HG02678 (cell line): ENCODE data around the gene EDAR.

Experiments
- ATAC-seq: cut with Tn5 transposase; IDR thresholded peaks from one replicate; pipeline ENCODE4 v1.9.1; 2021; ENCODE audit warnings: mild to moderate bottlenecking, moderate library complexity; ENCODE audit not compliant: unreplicated experiment

The EDAR gene

GRCh38 chr2:108988796-108989713 is at the start of gene EDAR:
Gene EDAR (minus strand): TSS chr2:108989220. CDS start chr2:108931014, 58,206 bp downstream.
- ATAC-seq = no peak

DNA sequence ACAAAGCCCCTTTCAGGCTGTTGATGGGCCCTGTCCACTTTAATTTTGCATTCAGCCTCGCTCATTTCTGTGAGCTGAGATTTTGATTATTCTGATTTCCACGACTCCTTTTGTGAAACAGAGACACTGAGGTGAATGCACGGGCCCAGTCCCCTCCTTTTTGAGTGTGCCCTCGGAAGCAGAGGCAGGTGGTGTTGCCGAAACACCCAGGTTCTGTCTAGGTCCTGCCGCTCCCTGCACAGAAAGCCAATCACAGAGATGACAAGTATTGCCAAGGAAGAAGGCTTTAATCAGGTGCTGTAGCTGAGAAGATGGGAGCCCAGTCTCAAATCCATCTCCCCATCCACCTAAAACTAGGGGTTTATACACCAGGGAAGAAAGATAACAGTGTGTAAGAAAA is 44.2 kb upstream of the EDAR start:
- no peak for ATAC-seq

- no peak for ATAC-seq
Measured at GRCh38 chr2:109032229-109032820, 43.3 kb upstream of the EDAR start.

GRCh38 chr2:109031476-109032228 is 42.6 kb upstream of the EDAR start:
- ATAC-seq = peak; percentile 69

DNA sequence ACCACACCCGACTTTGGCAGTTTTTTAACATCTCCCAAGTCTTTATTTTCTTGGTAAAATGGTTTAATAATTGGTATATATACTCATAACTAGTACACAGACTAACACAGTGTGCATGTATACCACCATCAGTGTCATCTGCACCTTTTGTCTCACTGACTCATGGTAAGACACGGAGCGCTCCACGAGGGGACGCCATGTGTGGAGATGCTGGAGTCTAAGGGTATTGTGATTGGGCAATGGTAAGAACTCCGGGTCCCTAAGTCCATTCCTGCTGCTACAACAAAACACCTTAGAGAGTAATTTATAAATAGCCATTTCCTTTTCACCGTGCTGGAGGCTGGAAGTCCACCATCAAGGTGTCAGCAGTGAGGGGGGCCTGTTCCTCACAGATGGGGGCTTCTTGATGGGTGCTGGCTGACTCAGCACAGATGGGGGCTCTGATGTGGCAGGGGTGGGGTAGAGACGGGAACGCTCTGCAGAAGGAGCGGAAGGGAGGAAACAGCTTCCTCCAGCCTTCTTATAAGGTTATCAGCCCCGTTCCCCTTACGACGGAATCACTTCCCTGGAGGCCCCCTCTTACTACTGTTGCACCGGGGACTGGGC is 42.0 kb upstream of the EDAR start:
- no peak for ATAC-seq

- ATAC-seq = no peak
Measured at GRCh38 chr2:109029490-109030201, 40.6 kb upstream of the EDAR start.

GRCh38 chr2:109028738-109029489 is 39.9 kb upstream of the EDAR start:
- no peak for ATAC-seq

GRCh38 chr2:109028277-109028676 is 39.3 kb upstream of the EDAR start:
- no peak for ATAC-seq

- ATAC-seq = no peak
Measured at GRCh38 chr2:109027702-109028101, 38.7 kb upstream of the EDAR start.

DNA sequence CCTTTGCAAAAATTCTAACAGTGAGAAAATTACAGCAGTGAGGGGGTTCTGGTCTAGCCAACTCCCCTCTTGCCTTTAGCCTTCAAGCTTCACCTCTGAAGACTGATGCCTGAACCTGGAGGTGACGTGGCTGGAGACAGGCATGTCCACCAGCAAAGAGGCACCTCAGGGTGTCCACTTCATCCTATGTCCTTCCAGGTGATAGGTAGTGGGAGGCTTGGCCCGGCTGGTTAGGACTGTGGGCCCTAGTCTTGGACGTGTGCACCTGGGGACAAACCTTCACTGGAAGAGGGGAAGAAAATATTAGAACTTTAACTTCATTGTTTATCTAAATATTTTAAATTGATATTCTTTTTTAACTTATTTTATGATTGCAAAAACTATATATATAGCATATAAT is 35.5 kb upstream of the EDAR start:
- no peak for ATAC-seq

DNA sequence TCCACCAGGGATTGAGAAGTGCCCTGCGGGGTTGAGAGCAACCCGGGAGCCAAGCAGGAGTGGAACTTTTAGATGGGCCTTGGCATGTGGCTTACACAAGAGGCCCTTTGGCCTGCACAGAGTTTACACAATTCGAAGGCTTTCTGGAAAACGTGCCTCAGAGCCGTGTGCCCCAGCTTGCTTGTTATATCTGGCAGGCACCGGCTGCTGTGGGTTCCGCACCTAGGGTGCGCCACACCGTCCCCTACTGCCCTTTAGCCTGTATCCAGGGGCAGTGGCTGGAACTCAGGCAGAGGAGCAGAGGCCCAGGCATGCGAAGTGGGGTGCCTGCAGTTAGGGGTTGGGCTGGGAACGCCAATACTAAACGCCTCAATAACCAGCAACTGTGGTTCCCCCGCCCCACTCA is 32.9 kb upstream of the EDAR start:
- no peak for ATAC-seq

- ATAC-seq = no peak
Measured at GRCh38 chr2:109020217-109020637, 31.2 kb upstream of the EDAR start.

DNA sequence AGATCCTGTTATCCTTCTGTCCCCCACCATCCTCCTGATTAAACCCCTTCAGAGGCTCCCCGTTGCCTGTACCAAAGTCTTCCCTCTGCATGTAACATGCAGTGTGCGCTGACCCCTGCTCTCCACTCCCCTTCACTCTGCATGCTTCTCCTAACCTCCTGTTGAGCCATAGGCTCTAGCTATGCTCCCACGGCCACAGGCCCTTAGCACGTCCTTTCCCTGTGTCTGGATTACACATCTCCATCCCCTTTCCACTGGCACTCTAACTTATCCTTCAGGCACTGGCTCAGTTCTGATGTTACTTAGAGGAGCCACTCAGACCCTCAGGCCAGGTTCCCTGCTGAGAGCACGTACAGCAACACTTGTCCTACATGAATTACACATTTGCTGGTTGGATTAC is 29.4 kb upstream of the EDAR start:
- ATAC-seq = no peak

DNA sequence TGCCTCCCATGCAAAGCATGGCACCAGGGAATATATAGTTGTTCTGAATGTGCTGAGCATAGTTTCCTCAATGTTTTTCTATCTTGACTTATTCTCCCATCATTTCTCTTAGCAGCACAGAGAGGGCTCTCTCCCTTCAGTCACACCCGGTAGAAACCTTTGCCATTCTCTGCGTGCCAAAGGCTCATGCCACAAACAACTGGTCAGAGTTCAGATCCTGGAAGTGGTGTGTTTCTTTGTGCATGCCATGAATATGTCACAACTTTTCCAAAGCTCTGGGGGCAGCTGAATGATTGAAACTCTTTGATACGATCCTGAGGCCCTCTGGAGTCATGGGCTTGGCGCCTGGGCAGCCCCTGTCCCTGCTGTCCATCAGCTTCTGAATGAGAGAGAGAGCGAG is 28.0 kb upstream of the EDAR start:
- ATAC-seq = no peak

- ATAC-seq = no peak
Measured at GRCh38 chr2:109016376-109016775, 27.4 kb upstream of the EDAR start.

DNA sequence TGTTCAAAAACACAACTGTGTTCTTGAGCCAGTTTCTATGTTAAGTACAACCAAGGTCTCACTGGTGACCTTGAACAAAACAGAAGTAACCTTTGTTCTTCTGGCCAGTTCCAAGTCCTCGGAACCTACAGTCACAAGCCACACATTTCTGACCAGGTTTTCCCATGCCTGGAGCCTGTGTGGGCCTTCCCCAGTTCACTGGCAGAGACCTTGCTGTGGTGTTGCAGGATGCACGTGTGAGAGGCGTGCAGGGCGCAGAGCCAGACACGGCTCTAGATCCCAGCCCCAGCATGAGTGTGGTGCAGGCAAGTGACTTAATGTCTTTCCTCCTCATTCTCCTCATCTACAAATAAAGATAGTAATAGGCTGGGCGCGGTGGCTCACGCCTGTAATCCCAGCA is 25.5 kb upstream of the EDAR start:
- ATAC-seq = no peak

DNA sequence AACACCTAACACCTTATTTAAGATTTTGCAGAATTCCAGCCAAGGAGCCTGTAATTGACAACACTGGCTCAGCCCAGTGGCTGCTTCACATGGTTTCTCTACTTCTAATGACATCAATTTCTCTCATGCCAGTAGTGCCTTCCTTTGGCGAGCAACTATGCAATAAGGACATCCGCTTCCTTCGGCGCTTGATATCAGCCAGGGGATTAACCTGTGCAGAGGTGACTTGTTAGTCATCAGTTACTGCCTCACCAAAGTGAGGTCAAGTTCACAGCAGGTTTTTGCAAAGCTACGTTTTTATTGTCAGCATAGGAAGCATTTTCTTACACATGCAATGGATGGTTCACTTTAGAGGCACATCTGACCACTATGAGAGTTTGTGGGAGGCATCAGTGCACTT is 24.0 kb upstream of the EDAR start:
- no peak for ATAC-seq

DNA sequence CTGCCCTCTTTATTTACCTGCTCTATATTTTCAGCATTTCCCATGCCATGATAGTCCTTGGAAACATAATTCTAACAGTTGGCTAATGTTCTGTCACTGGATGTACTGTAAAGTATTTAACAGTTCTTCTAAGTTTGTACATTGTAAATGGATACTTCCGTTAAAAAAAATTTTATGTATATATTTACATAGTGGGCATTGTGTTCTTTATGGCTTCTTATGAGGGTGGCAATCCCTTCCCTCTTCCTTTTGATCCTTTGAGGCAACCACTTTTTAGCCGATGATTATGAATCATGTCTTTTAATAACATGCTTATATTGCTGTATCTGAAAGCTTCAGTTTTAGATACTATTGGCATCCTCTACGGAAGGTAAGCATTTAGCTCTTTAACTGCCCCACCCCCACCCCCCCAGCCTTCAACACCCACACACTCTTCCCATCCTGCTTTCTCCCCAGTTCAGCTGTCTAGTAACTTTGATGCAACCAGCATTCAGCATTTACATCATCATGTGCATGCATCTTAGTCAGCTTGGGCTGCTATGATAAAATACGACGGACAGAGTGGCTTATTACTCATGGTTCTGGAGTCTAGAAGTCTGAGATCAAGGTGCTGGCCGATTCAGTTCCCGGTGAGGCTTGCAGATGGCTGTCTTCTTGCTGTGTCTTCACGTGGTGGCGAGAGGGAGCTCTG is 21.0 kb upstream of the EDAR start:
- no peak for ATAC-seq

GRCh38 chr2:109006971-109007370 is 18.0 kb upstream of the EDAR start:
- ATAC-seq = no peak
